Measurements from ENCODE around the gene NR5A2. TPM values are rescaled to one million over a fixed set of nuclear protein-coding genes. Genes with fewer than 3 reads are reported as not detected.

The NR5A2 gene
- total RNA-seq, 1 donor from 2014 or later = 2.0 TPM

DNA sequence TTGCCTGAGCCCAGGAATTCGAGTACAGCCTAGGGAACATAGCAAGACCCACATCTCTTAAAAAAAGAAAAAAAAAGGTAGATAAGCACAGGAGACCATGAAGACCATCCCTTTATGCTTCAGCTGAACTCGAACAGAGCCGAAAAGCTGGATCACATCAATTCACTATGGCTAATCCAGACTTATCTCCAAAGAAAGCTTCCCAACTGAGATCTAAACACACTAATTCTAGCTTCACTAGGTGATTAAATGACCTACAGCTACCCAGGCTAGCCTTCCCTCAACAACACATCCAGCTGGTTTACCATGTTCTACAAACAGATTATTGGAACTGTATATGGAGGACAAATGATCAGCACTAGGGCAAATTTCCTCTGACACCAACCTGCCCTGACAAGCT lies 44.0 kb upstream of the NR5A2 start:
- H3K9me3 Mint-ChIP-seq (ENCODE audit: unreplicated experiment) = peaks cover 3% of the 10 kb centered on the region
- H3K27ac Mint-ChIP-seq (ENCODE audit: unreplicated experiment) = no peak overlapping the region
- H3K27me3 Mint-ChIP-seq (ENCODE audit: unreplicated experiment) = peaks cover 2% of the 10 kb centered on the region
- H3K36me3 Mint-ChIP-seq (ENCODE audit: unreplicated experiment) = no peaks in the 10 kb centered on the region
- H3K4me1 Mint-ChIP-seq (ENCODE audit: low read depth, unreplicated experiment) = peaks cover 4% of the 10 kb centered on the region
- TF ChIP-seq, protein P1, sequence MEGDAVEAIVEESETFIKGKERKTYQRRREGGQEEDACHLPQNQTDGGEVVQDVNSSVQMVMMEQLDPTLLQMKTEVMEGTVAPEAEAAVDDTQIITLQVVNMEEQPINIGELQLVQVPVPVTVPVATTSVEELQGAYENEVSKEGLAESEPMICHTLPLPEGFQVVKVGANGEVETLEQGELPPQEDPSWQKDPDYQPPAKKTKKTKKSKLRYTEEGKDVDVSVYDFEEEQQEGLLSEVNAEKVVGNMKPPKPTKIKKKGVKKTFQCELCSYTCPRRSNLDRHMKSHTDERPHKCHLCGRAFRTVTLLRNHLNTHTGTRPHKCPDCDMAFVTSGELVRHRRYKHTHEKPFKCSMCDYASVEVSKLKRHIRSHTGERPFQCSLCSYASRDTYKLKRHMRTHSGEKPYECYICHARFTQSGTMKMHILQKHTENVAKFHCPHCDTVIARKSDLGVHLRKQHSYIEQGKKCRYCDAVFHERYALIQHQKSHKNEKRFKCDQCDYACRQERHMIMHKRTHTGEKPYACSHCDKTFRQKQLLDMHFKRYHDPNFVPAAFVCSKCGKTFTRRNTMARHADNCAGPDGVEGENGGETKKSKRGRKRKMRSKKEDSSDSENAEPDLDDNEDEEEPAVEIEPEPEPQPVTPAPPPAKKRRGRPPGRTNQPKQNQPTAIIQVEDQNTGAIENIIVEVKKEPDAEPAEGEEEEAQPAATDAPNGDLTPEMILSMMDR (IDR thresholded peaks at IDR 0.05; ENCODE audit: partially characterized antibody, unreplicated experiment) = no peak
- no peak overlapping the region for H3K4me3 Mint-ChIP-seq (ENCODE audit: unreplicated experiment)
- DNase-seq = no peak

DNA sequence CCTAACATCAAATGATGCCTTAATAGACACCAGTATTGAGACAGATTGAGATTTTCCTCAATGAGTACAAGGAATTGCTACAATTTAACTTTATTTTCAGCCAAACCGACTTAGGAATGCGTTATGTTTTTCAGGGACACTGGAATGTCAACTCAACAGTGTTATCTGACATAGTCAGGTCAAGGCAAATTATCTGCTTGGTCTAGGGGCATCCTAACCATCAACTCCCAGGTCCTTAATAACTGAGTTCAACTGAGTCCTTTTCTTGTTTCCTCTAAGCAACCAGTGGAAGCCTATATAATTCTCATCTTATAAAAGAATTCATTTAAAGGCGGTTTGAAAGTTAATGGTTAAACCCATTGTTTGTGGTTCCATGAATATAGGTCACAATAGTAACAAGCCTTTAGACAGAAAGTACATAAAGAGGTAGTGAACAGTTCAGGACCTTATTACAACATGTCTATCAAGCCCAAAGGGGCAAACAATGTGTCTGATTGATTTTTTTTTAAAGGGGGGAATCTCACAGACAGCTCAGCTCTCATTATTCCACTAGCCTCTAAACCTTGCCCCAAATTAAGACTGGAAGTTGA lies 32.3 kb upstream of the NR5A2 start:
- Mint-ChIP-seq H3K4me3 (ENCODE audit: unreplicated experiment) (no peak overlapping the region), H3K27ac (ENCODE audit: unreplicated experiment) (no peak overlapping the region), H3K27me3 (ENCODE audit: unreplicated experiment) (no peaks in the 10 kb centered on the region), H3K4me1 (ENCODE audit: low read depth, unreplicated experiment) (no peaks in the 10 kb centered on the region), H3K9me3 (ENCODE audit: unreplicated experiment) (no peaks in the 10 kb centered on the region), H3K36me3 (ENCODE audit: unreplicated experiment) (no peaks in the 10 kb centered on the region)
- TF ChIP-seq, protein P1 (IDR thresholded peaks at IDR 0.05; ENCODE audit: partially characterized antibody, unreplicated experiment) = no peak
- no peak for DNase-seq

DNA sequence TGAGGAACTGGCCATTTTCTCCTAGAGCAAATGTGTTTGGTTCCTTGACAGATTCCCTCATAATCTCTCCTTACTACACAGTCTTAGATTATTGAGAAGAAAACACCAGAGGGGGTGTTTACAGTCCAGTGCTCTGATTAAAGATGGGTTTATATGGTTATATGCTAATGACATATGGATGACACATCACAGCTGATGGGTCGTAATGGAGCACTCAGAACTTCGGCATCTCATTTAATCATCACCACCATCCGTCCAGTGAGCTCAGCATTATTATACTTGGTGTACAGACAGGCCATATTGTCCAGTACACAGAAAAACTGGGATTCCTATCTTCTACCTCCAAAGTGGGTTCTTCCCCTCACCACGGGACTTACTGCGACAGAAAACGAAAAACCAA lies 22.3 kb upstream of the NR5A2 start:
- H3K36me3 Mint-ChIP-seq (ENCODE audit: unreplicated experiment) = no peaks in the 10 kb centered on the region
- no peaks in the 10 kb centered on the region for H3K27me3 Mint-ChIP-seq (ENCODE audit: unreplicated experiment)
- no peaks in the 10 kb centered on the region for H3K9me3 Mint-ChIP-seq (ENCODE audit: unreplicated experiment)
- no peak for DNase-seq
- no peaks in the 10 kb centered on the region for H3K4me1 Mint-ChIP-seq (ENCODE audit: low read depth, unreplicated experiment)
- H3K4me3 Mint-ChIP-seq (ENCODE audit: unreplicated experiment) = no peak overlapping the region
- TF ChIP-seq, protein P1 (IDR thresholded peaks at IDR 0.05; ENCODE audit: partially characterized antibody, unreplicated experiment) = no peak
- no peak overlapping the region for H3K27ac Mint-ChIP-seq (ENCODE audit: unreplicated experiment)

DNA sequence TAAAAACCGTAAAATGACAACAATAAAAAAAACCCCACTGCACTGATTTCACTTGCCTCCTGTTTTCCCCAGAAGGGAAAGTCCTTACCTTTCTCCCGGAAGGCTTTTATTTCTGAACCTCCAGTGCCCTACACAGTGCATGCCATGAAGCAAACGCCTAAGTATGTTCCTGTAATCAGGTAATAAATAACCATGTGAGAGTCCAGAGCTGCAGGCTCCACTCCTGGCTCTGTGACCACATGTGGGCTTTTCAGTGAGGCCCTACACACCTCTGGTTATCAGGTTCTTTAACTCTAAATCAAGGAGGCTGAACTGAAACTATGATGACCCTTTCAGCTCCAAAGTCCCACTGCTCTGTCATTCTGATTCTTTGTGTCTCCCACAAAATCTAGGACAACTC lies 20.8 kb upstream of the NR5A2 start:
- Mint-ChIP-seq H3K27me3 (ENCODE audit: unreplicated experiment) (no peaks in the 10 kb centered on the region), H3K36me3 (ENCODE audit: unreplicated experiment) (no peaks in the 10 kb centered on the region)

DNA sequence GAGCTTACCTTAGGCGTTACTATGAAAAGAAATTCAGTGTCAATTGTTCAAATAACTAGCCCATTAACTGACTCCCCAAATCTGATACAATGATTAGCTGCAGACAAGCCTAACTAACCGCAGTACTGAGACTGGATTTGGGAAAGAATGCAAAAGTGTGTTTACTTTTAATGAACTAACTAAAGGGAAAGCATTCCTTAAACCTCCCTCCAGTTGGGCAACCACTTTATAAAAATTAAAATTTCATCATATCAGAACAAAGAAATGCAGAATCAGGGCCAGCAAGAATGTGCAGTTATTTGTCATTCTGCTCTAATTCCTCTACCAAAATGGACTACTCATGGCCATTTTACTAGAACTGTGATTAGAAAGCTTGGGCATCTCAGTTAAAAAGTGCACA lies 11.7 kb upstream of the NR5A2 start:
- Mint-ChIP-seq H3K27me3 (ENCODE audit: unreplicated experiment) (no peaks in the 10 kb centered on the region), H3K9me3 (ENCODE audit: unreplicated experiment) (no peaks in the 10 kb centered on the region), H3K4me1 (ENCODE audit: low read depth, unreplicated experiment) (no peaks in the 10 kb centered on the region), H3K27ac (ENCODE audit: unreplicated experiment) (no peak overlapping the region), H3K36me3 (ENCODE audit: unreplicated experiment) (no peaks in the 10 kb centered on the region), H3K4me3 (ENCODE audit: unreplicated experiment) (no peak overlapping the region)
- TF ChIP-seq, protein P1 (IDR thresholded peaks at IDR 0.05; ENCODE audit: partially characterized antibody, unreplicated experiment) = no peak
- DNase-seq = no peak

More for the DNA sequence above, 20.8 kb upstream of the NR5A2 start:
- H3K4me1 Mint-ChIP-seq (ENCODE audit: low read depth, unreplicated experiment) = no peaks in the 10 kb centered on the region
- no peak for DNase-seq
- H3K4me3 Mint-ChIP-seq (ENCODE audit: unreplicated experiment) = no peak overlapping the region
- TF ChIP-seq, protein P1 (IDR thresholded peaks at IDR 0.05; ENCODE audit: partially characterized antibody, unreplicated experiment) = no peak
- no peaks in the 10 kb centered on the region for H3K9me3 Mint-ChIP-seq (ENCODE audit: unreplicated experiment)
- no peak overlapping the region for H3K27ac Mint-ChIP-seq (ENCODE audit: unreplicated experiment)

Measured in glutamatergic neuron (in vitro differentiated cells).